IMR-90 (cell line): ENCODE measurements around the gene CPAMD8. TPM values are rescaled to one million over a fixed set of nuclear protein-coding genes. Genes with fewer than 3 reads are reported as not detected.

Experiments used
- ATAC-seq: fragments of 200-7000 bp; cut with Tn5 transposase; 2 replicates; pipeline ENCODE4 v1.9.1; 2020; ENCODE audit warnings: low read depth, mild to moderate bottlenecking, moderate library complexity
- BruUV-seq: library from RNA; stranded (reverse); fragments of 400-500 nt; replicated peaks from 2 replicates; lab custom pipeline; 2021; lab: Mats Ljungman, UMichigan
- CTCF ChIA-PET: fragments of 300-600 bp; formaldehyde crosslinking; extraction: SDS; loops from one replicate; lab custom pipeline; 2021; ENCODE audit warnings: antibody characterized with exemption; lab: Yijun Ruan, JAX
- POLR2A ChIA-PET: fragments of 300-600 bp; sonication (Branson Sonifier 250); formaldehyde crosslinking; loops from one replicate; lab custom pipeline; 2022; ENCODE audit warnings: antibody characterized with exemption; ENCODE audit not compliant: unreplicated experiment; lab: Charles Lee
- DNase-seq: peaks from one replicate; pipeline ENCODE4 v3.0.0; 2013
- H2AFZ ChIP-seq: replicated peaks from 2 replicates; pipeline ENCODE3; 2013; ENCODE audit warnings: low read length, mild to moderate bottlenecking; ENCODE audit not compliant: poor library complexity
- H2AK5ac ChIP-seq: 2 replicates; pipeline ENCODE4 v1.6.1; 2013; ENCODE audit warnings: low read depth, low read length, inconsistent platforms
- H2AK9ac ChIP-seq: replicated peaks from 2 replicates; pipeline ENCODE3; 2013; ENCODE audit warnings: mild to moderate bottlenecking, low read depth, low read length, moderate library complexity; ENCODE audit not compliant: poor library complexity
- H2BK120ac ChIP-seq: 2 replicates; pipeline ENCODE4 v1.6.1; 2013; ENCODE audit warnings: low read depth, low read length, inconsistent platforms
- H2BK15ac ChIP-seq: 3 replicates; pipeline ENCODE4 v1.6.1; 2013; ENCODE audit warnings: low read depth, low read length, inconsistent platforms
- H2BK20ac ChIP-seq: 2 replicates; pipeline ENCODE4 v1.6.1; 2013; ENCODE audit warnings: low read depth, mild to moderate bottlenecking, inconsistent platforms, low read length, moderate library complexity
- H2BK5ac ChIP-seq: 2 replicates; pipeline ENCODE4 v1.6.1; 2013; ENCODE audit warnings: mild to moderate bottlenecking, low read depth, low read length, inconsistent platforms; ENCODE audit not compliant: poor library complexity, severe bottlenecking
- H3K14ac ChIP-seq: replicated peaks from 2 replicates; pipeline ENCODE4 v1.6.1; 2013; ENCODE audit warnings: low read depth, low read length, inconsistent platforms
- H3K18ac ChIP-seq: 2 replicates; pipeline ENCODE4 v1.6.1; 2013; ENCODE audit warnings: low read depth, low read length, control low read depth
- H3K23ac ChIP-seq: 2 replicates; pipeline ENCODE4 v1.6.1; 2013; ENCODE audit warnings: low read depth, low read length, inconsistent platforms
- H3K27ac ChIP-seq: 2 replicates; pipeline ENCODE4 v1.5.1; 2013; ENCODE audit warnings: mild to moderate bottlenecking, control low read depth, low read length; ENCODE audit not compliant: insufficient read depth
- H3K27me3 ChIP-seq: 2 replicates; pipeline ENCODE4 v1.6.1; 2013; ENCODE audit warnings: low read length; ENCODE audit not compliant: control insufficient read depth, insufficient read depth
- H3K36me3 ChIP-seq: 2 replicates; pipeline ENCODE4 v1.6.1; 2013; ENCODE audit warnings: low read length, mixed read lengths; ENCODE audit not compliant: control insufficient read depth, insufficient read depth
- H3K4ac ChIP-seq: 2 replicates; pipeline ENCODE4 v1.6.1; 2013; ENCODE audit warnings: low read depth, low read length, inconsistent platforms
- H3K4me1 ChIP-seq: 2 replicates; pipeline ENCODE4 v1.6.1; 2013; ENCODE audit warnings: low read length, mixed read lengths; ENCODE audit not compliant: control insufficient read depth, insufficient read depth
- H3K4me2 ChIP-seq: 2 replicates; pipeline ENCODE4 v1.6.1; 2013; ENCODE audit warnings: low read depth, mild to moderate bottlenecking, control low read depth, low read length, moderate library complexity
- H3K4me3 ChIP-seq: 2 replicates; pipeline ENCODE4 v1.5.1; 2013; ENCODE audit warnings: low read depth, mild to moderate bottlenecking, control low read depth, low read length, moderate library complexity; ENCODE audit not compliant: insufficient read depth
- H3K56ac ChIP-seq: 2 replicates; pipeline ENCODE4 v1.6.1; 2013; ENCODE audit warnings: low read length, inconsistent platforms; ENCODE audit not compliant: insufficient read depth; ENCODE audit errors: extremely low read depth
- H3K79me1 ChIP-seq, 2 experiments: 2 replicates each; pipeline ENCODE4 v1.6.1; 2013; ENCODE audit warnings: low read length in 2 of 2, inconsistent platforms in 1 of 2, low read depth in 1 of 2
- H3K9ac ChIP-seq: 2 replicates; pipeline ENCODE4 v1.6.1; 2013; ENCODE audit warnings: low read depth, low read length, control low read depth
- H3K9me1 ChIP-seq: 2 replicates; pipeline ENCODE4 v1.6.1; 2013; ENCODE audit warnings: low read length, inconsistent platforms; ENCODE audit not compliant: insufficient read depth
- H3K9me3 ChIP-seq: 2 replicates; pipeline ENCODE4 v1.6.1; 2013; ENCODE audit warnings: low read length; ENCODE audit not compliant: control insufficient read depth, insufficient read depth
- H4K20me1 ChIP-seq: 2 replicates; pipeline ENCODE4 v1.6.1; 2013; ENCODE audit warnings: low read length, inconsistent platforms; ENCODE audit not compliant: insufficient read depth
- H4K5ac ChIP-seq: 2 replicates; pipeline ENCODE4 v1.6.1; 2013; ENCODE audit warnings: mild to moderate bottlenecking, low read depth, low read length, control low read depth
- H4K8ac ChIP-seq, 2 experiments: 2 replicates each; pipeline ENCODE4 v1.6.1; 2013; ENCODE audit warnings: low read depth in 2 of 2, low read length in 2 of 2, control low read depth in 1 of 2, inconsistent platforms in 1 of 2
- H4K91ac ChIP-seq: 2 replicates; pipeline ENCODE4 v1.6.1; 2013; ENCODE audit warnings: low read depth, low read length, inconsistent platforms; ENCODE audit not compliant: insufficient read depth
- CEBPB ChIP-seq: IDR thresholded peaks from 2 replicates; pipeline ENCODE4 v1.6.1; 2012; ENCODE audit warnings: low read depth, low read length, improper control_type of control experiment
- MAZ ChIP-seq: IDR thresholded peaks from 2 replicates; pipeline ENCODE4 v1.6.1; 2012; ENCODE audit warnings: low read depth, mild to moderate bottlenecking, low read length, improper control_type of control experiment, moderate library complexity, borderline replicate concordance
- SMC3 ChIP-seq: fragments of 150-350 bp; IDR thresholded peaks from 2 replicates; pipeline ENCODE4 v1.6.1; 2016; ENCODE audit warnings: low read depth, mild to moderate bottlenecking, antibody characterized with exemption, low read length, moderate library complexity
- WGBS, 2 experiments: methylation state at CpG; one replicate each; pipeline versions ENCODE4 v1.1.5 to v1.1.7; 2013; ENCODE audit warnings: missing lambda C conversion rate in 2 of 2; ENCODE audit not compliant: insufficient read length in 1 of 2; ENCODE audit errors: extremely low coverage in 2 of 2; 5-methylcytosine and 5-hydroxymethylcytosine counted together
- dilution Hi-C: fragments of 300-500 bp; cut with HindIII; formaldehyde crosslinking; loops from one replicate; pipeline ENCODE4 v1.14.3; 2018; ENCODE audit warnings: low sequenced_read_pairs; ENCODE audit not compliant: unreplicated experiment
- in situ Hi-C: fragments of 300-500 bp; cut with MboI; formaldehyde crosslinking; loops from 3 replicates; pipeline ENCODE4 v1.14.3; 2019; ENCODE audit warnings: low sequenced_read_pairs, inconsistent platforms, mixed read lengths
- intact Hi-C: fragments of 100-400 bp; cut with micrococcal nuclease; formaldehyde crosslinking; loops from 2 replicates; pipeline ENCODE4 v1.10.0; 2022
- polyA plus RNA-seq, 3 experiments: library from polyadenylated mRNA; depleted of rRNA; stranded (reverse); fragments of >200 nt; gene quantifications; 2 replicates each; pipeline ENCODE4 v1.2.3, GENCODE V29; 2012; ENCODE audit warnings: low replicate concordance in 1 of 3
- total RNA-seq: library from RNA; depleted of rRNA; stranded (reverse); fragments of >200 nt; gene quantifications from 2 replicates; pipeline ENCODE4 v1.2.3, GENCODE V29; 2012
- TF ChIP-seq, protein P1 (sequence below): fragments of 150-350 bp; IDR thresholded peaks from 2 replicates; pipeline ENCODE4 v1.6.1; 2017; ENCODE audit warnings: mild to moderate bottlenecking, antibody characterized with exemption, low read length, low read depth

CPAMD8 gene
- total and polyA plus RNA-seq, 2 of the 4 experiments (the other 2 are of a cell fraction) = 0.36 to 0.79 TPM

DNA sequence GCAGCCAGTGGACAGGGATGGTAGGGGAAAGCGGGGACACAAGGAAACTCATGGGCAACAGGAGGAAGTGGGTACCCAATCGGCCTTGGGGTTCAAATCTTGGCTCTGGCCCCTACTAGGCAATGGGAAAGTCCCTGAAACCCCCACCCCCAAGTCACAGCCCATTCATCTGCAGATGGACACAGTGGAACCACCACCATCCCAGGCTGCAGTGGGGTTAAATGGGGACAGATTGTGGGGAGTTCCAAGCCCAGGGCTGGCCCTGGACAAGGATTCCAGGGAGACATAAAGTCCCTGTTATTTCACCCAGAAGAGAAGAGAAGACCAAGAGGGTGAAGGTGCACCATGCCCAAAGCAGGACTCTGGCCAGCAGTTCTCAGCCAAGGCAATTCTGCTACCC is 48.5 kb downstream of the CPAMD8 start:
- Histone ChIP-seq H2AK9ac (no peak overlapping the region), H2AK5ac (no peak overlapping the region), H2AFZ (no peak overlapping the region), H2BK120ac (no peak overlapping the region), H4K91ac (no peak overlapping the region), H3K79me1 (no peaks in the 10 kb centered on the region), H3K23ac (no peak overlapping the region), H3K4me2 (no peak overlapping the region), H3K4me1 (no peaks in the 10 kb centered on the region), H3K9me1 (no peaks in the 10 kb centered on the region), H2BK15ac (no peak overlapping the region), H3K27me3 (no peaks in the 10 kb centered on the region), H3K9ac (no peak overlapping the region), H4K5ac (no peak overlapping the region), H3K18ac (no peak overlapping the region), H2BK20ac (no peak overlapping the region), H3K4me3 (no peak overlapping the region), H4K8ac (no peak overlapping the region), H4K20me1 (no peaks in the 10 kb centered on the region), H3K9me3 (no peaks in the 10 kb centered on the region), H3K36me3 (no peaks in the 10 kb centered on the region), H3K14ac (no peak overlapping the region), H3K56ac (no peak overlapping the region), H3K4ac (no peak overlapping the region), H2BK5ac (no peak overlapping the region), H3K27ac (no peak overlapping the region)
- ChIA-PET POLR2A (no interaction called here), CTCF (no interaction called here)
- DNase-seq = no peak
- in situ Hi-C loops = no loop called here
- no peak for ATAC-seq
- no TSS peak for BruUV-seq
- dilution Hi-C loops = no loop called here
- no CpG with 5 or more reads among the region's 2 CpGs for WGBS, 2 experiments
- TF ChIP-seq SMC3 (no peak), MAZ (no peak), CEBPB (no peak)
- TF ChIP-seq, protein P1, sequence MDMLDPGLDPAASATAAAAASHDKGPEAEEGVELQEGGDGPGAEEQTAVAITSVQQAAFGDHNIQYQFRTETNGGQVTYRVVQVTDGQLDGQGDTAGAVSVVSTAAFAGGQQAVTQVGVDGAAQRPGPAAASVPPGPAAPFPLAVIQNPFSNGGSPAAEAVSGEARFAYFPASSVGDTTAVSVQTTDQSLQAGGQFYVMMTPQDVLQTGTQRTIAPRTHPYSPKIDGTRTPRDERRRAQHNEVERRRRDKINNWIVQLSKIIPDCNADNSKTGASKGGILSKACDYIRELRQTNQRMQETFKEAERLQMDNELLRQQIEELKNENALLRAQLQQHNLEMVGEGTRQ = no peak
- intact Hi-C loops = no loop called here
